HAP-1 (cell line): ENCODE measurements around the gene RMRP.
A peak's percentile ranks its signal among the peaks of the same experiment; 100 is the strongest.
"Not testable (repeated sequence)": the region's sequence is repeated elsewhere in the genome, so short reads cannot be mapped to it uniquely, and the experiment has no call there.

Experiments used
- DNase-seq, 2 experiments: peaks; one replicate each; pipeline ENCODE4 v3.0.0-alpha.2; 2016 to 2020; ENCODE audit warnings: low spot score in 2 of 2
- H3K27me3 ChIP-seq: fragments of 250-450 bp; sonication (Bioruptor Pico); 2 replicates; pipeline ENCODE4 v1.5.1; 2020; ENCODE audit warnings: low read depth, mild to moderate bottlenecking, moderate library complexity
- H3K36me3 ChIP-seq: fragments of 250-450 bp; sonication (Bioruptor Pico); replicated peaks from 2 replicates; pipeline ENCODE4 v1.5.1; 2020; ENCODE audit warnings: mild to moderate bottlenecking
- H3K4me1 ChIP-seq: fragments of 250-450 bp; sonication (Bioruptor Pico); 2 replicates; pipeline ENCODE4 v1.5.1; 2020; ENCODE audit warnings: mild to moderate bottlenecking
- H3K4me3 ChIP-seq: fragments of 250-450 bp; sonication (Bioruptor Pico); 2 replicates; pipeline ENCODE4 v1.5.1; 2020; ENCODE audit warnings: mild to moderate bottlenecking, moderate library complexity
- H3K9me3 ChIP-seq: fragments of 250-450 bp; sonication (Bioruptor Pico); 2 replicates; pipeline ENCODE4 v1.5.1; 2020; ENCODE audit warnings: mild to moderate bottlenecking, moderate library complexity
- in situ Hi-C: fragments of 300-500 bp; cut with MboI; formaldehyde crosslinking; loops from 3 replicates; pipeline ENCODE4 v1.14.3; 2020; ENCODE audit warnings: low sequenced_read_pairs, inconsistent platforms, mixed read lengths

Gene RMRP

DNA sequence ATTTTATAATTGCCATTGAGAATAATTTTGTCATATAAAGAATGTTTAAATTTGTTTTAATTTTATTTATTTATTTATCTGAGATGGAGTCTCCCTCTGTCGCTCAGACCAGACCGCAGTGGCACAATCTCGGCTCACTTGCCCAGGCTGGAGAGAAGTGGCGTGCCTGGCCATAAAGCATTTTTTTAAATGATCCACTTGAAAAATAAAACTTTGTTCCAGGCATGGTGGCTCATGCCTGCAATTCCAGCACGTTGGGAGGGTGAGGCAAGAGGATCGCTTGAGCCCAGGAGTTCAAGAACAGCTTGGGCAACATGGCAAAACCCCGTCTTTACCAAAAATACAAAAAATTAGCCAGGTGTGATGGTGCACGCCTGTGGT is 5.0 kb downstream of the RMRP start:
- in situ Hi-C loops: no loop called here

DNA sequence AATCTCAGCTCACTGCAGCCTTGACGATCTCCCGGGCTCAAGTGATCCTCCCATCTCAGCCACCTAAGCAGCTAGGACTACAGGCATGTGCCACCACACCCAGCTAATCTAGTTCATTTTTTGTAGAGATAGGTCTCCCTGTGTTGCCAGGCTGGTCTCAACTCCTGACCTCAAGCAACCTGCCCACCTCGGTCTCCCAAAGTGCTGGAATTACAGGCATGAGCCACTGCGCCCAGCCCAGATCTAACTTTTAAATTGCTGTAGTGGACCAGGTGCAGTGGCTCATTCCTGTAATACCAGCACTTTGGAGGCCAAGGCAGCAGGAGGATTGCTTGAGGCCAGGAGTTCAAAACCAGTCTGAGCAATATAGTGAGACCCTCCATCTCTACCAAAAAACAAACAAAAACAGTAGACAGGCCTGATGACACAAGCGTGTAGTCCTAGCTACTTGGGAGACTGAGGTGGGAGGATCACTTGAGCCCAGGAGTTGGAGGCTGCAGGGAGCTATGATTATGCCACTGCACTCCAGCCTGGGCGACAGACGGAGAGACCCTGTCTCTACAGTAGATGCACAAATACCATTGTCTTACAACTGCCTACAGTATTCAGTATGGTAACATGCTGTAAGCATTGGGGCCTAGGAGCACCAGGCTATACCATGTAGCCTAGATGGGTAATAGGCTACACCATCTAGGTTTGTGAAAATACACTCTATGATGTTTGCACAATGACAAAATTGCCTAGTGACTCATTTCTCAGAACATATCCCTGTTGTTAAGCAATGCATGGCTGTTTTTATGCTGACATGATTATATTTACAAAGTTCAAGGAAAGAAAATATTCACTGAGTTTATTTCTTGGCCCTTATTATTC is 5.6 kb downstream of the RMRP start:
- Histone ChIP-seq H3K9me3 (no peaks in the 10 kb centered on the region), H3K36me3 (no peaks in the 10 kb centered on the region), H3K4me1 (peaks cover 5% of the 10 kb centered on the region; the same call in 1 of the 2 replicates), H3K4me3 (no peak overlapping the region), H3K27me3 (no peaks in the 10 kb centered on the region)
- in situ Hi-C loops: no loop called here
- no peak for DNase-seq

More for the DNA sequence above, 5.0 kb downstream of the RMRP start:
- no peak for DNase-seq
- H3K4me3 ChIP-seq: no peak overlapping the region
- no peaks in the 10 kb centered on the region for H3K9me3 ChIP-seq
- H3K27me3 ChIP-seq: no peaks in the 10 kb centered on the region
- peaks cover 7% of the 10 kb centered on the region; the same call in 1 of the 2 replicates for H3K4me1 ChIP-seq
- H3K36me3 ChIP-seq: no peaks in the 10 kb centered on the region

DNA sequence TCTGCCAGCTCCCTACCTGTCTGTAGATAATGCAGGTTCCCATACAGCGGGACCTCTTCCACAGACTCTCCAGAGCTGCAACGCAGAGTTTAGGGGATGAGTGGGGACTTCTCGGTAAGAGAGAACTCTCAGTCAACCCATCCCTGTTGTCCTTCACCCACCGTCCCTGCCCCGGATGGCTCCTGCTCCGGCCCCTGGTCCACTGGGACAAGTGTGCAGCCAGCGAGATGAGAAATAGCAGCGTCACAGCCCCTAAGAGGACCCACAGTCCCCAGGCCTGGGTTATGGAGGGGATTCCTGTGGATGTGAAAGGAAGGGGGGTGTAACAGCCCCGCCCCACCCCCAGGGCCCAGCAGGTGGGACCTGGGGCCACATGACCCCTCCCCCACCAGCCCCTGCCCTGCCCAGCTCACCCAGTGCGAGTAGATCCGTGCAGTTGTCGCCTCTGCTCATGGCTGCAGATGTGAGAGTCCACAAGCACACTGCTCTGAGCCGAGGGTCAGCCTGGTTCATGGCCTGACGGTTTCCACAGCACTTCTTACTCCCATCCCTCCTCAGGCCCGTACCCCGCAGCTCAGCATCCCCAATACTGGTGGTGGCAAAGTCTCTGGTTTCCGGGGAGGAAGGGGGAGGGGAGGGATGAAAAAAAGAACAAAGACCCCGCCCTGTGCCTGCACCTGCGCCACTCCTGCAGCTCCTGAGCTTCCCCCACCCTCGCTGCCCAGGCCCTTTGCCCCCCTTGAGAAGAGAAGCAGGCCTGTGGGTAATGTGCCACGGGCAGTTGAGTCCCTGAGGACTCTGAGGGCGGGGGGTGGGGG is 7.3 kb downstream of the RMRP start, which contains the start of gene SIT1:
TSS of gene SIT1 (minus strand) at position 591 of the 818 bp plus-strand sequence. CDS start at position 513, 78 bp downstream.
- no peak for DNase-seq
- no peak within 1 kb of the TSS for H3K4me3 ChIP-seq
- H3K27me3 ChIP-seq: no peaks in the 10 kb centered on the region
- in situ Hi-C loops: no loop called here
- no peaks in the 10 kb centered on the region for H3K36me3 ChIP-seq
- no peaks in the 10 kb centered on the region for H3K9me3 ChIP-seq
- peaks cover 7% of the 10 kb centered on the region for H3K4me1 ChIP-seq

DNA sequence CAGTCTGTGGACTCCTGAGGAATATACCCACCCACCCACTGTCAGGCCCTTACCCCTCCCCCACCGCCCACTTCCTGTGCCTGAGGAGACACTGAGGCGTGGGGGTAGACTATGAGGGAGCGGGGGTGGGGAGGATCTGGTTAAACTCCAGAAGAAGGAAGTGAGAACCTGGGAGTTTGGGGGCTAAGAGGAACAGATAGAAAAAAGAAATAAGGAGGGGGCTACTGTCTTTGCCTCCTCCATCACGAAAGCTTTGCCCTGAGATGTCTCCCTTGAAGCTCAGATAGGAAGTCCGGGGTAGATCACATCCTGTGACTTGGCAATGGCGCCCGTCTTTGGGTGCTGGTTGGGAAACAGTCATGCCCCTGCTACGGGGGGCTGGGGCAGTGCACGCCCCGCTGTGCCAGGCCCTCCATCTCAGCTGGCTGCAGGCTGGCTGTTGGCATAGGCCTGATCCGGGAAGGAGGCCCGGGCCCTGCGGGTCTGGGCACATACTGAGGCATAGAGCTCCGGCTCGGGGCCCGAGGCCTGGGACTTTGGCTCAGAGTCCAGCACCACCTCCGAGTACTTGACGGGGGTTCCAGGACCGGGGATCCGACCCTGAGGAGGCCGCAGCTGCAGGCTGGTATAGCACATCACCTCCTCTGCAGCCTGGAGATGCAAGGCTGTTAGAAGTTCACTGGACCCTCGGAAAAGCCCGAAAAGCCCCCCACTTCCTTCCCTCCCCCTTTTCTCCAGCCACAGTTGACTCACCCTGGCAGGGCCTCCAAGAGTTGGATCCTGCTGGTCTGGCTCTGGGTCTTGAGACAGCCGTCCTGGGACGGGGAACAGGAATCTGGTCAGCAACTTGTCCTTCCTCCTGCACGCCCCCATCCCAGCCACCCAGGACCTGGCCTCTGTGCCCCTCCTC is 8.1 kb downstream of the RMRP start:
- H3K36me3 ChIP-seq: no peaks in the 10 kb centered on the region
- no peak overlapping the region for H3K4me3 ChIP-seq
- no peak for DNase-seq
- H3K4me1 ChIP-seq: peaks cover 9% of the 10 kb centered on the region
- H3K27me3 ChIP-seq: no peaks in the 10 kb centered on the region
- in situ Hi-C loops: no loop called here
- H3K9me3 ChIP-seq: no peaks in the 10 kb centered on the region

DNA sequence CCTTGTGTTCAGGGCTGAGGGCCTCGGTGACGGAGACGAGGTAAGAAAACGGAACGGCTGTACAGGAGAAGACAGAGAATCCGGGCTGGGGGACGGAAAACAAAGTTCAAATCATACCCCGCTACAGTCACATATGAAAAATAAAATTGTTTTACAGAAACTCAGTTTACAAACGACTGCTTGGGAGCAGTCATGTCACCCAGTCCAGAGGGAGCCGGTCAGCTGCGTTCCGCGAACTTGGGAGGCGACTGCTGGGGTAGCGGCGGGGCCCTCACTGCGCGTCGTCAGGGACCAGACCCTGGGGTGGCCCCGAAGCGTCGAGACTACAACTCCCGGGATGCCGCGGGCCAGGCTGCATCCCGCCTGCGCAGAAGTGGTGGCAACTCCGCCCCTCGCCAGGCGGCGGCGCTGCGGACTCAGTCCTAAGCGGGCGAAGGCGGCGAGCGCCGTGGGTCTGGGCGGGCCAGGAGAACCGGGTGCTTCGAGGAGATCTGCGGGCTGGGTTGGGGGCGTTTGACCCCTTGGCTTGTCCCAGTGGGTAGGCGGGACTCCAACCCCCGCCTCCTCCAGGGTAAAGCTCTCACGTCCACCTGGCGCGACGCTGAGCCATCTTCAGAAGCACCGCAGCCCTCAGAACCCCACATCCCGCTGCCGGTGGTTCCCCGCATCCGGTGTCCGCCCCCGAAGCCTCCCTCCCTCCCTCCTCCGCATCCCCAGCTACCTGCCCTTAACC is 11.1 kb downstream of the RMRP start:
- in situ Hi-C loops: no loop called here
- no peaks in the 10 kb centered on the region for H3K36me3 ChIP-seq
- peak; percentile 89 to 95 for DNase-seq
- peak overlapping the region; percentile 57 for H3K4me3 ChIP-seq
- H3K27me3 ChIP-seq: no peaks in the 10 kb centered on the region
- no peaks in the 10 kb centered on the region for H3K9me3 ChIP-seq
- H3K4me1 ChIP-seq: peaks cover 9% of the 10 kb centered on the region

DNA sequence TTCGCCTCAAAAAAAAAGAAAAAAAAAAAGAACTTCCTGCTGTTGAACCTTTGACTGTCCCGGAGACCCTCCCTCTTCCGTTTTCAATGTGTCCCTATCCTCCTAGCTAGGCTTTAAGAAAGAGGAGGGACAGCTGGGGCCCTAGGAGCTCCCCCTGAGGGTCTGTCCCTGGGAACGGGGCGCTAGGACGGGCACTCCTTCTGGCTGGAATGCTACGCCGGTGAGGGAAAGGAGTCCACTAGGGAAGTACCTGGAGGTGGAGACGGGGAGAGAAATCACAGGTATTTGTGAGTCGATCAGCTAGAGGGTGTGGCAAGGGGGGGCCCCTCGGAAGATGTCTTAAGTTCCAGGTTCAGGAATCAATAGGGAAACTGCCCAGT is 11.7 kb downstream of the RMRP start:
- Histone ChIP-seq H3K36me3 (no peaks in the 10 kb centered on the region), H3K27me3 (no peaks in the 10 kb centered on the region), H3K9me3 (no peaks in the 10 kb centered on the region), H3K4me1 (peaks cover 9% of the 10 kb centered on the region), H3K4me3 (peak overlapping the region; percentile 57)
- in situ Hi-C loops: no loop called here
- no peak for DNase-seq

DNA sequence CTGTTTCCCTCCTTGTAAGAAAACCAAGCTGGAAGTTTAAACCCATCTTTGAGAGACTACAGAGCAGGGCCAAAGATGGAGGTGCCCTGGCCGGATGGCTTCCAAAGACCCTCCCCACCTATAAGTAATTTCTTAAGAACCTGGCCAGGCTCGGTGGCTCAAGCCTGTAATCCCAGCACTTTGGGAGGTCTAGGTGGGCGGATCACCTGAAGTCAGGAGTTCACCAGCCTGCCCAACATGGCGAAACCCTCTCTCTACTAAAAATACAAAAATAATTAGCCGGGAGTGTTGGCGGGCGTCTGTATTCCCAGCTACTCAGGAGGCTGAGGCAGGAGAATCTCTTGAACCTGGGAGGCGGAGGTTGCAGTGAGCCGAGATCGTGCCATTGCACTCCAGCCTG is 12.1 kb downstream of the RMRP start:
- DNase-seq, H3K9me3 ChIP-seq, H3K4me1 ChIP-seq, H3K36me3 ChIP-seq, H3K27me3 ChIP-seq, in situ Hi-C loops: not testable (repeated sequence)
- H3K4me3 ChIP-seq: peak overlapping the region; percentile 57

DNA sequence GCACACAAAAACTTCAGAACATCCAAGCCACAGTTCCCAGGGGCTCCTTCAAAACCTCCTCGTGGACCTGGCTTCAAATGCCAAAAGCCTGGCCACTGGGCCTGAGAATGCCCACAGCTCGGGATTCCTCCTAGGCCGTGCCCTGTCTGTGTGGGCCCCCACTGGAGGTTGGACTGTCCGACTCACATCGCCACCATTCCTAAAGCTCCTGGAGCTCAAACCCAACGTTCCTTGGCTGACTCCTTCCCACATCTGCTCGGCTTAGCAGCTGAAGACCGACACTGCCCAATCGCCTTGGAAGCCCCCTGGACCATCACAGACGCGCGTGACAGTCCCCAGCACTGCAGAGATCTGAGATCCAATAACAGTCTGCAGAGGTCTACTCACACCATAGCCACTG is 14.8 kb downstream of the RMRP start:
- DNase-seq: no peak
- in situ Hi-C loops: no loop called here
- Histone ChIP-seq H3K27me3 (no peaks in the 10 kb centered on the region), H3K9me3 (no peaks in the 10 kb centered on the region), H3K36me3 (no peaks in the 10 kb centered on the region), H3K4me1 (peaks cover 9% of the 10 kb centered on the region), H3K4me3 (no peak overlapping the region)

DNA sequence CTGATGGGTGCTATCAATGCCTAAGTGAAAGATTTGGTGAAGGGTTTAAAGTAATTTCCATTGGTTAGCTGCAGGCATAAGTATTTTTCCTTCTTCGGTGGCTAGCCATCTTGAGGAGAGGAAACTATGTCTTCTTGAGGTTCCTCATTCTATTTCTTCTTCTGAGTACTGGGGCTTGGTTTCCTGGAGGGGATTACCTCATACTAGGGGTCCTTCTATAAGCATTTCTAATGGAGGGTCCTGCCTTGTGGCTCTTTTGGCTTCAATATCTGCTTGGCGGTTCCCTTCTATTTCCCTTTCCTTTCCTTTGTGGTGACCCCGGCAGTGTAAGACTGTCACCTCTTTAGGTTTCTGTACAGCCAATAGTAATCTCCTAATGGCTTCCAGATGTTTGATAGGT is 16.3 kb downstream of the RMRP start:
- H3K36me3 ChIP-seq, DNase-seq, in situ Hi-C loops, H3K4me1 ChIP-seq, H3K4me3 ChIP-seq, H3K27me3 ChIP-seq, H3K9me3 ChIP-seq: not testable (repeated sequence)

DNA sequence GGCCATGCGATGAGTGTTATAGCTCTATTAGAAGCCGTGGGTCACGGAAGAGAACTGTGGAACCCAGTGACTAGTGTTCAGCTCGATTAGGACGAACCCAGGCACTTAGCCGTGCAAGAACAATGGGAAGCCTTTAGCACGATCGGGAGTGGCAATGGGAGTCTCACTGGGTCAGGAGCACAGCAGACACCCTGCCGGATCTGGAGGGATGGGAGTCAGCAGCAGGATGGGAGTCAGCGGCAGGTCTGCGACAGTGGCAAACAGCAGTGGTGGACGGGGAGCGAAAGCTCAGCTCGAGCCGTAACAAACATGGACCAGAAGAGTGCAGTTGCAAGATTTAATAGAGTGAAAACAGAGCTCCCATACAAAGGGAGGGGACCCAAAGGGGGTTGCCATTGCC is 17.4 kb downstream of the RMRP start:
- H3K9me3 ChIP-seq, H3K27me3 ChIP-seq, H3K4me1 ChIP-seq, H3K36me3 ChIP-seq, H3K4me3 ChIP-seq, in situ Hi-C loops, DNase-seq: not testable (repeated sequence)

DNA sequence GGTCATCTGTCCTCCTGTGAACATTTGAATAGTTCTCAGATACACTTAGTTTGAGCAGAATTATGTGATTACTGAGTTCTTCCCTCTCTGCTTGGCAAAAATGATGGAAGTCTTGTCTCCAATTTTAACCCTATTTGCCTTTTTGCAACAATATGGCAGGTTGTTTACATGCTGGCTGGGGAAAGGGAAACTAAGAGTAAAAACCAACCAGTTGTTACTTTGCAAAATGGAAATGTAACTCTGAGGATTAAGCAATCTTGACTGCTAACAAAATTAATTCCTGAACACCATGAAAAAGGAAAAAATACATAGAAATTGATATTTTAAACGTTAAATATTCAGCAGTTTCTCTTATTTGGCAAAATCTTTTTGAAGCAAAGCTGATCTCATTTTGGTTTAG is 18.2 kb downstream of the RMRP start:
- Histone ChIP-seq H3K4me3 (no peak overlapping the region), H3K9me3 (no peaks in the 10 kb centered on the region), H3K27me3 (no peaks in the 10 kb centered on the region), H3K36me3 (no peaks in the 10 kb centered on the region), H3K4me1 (no peaks in the 10 kb centered on the region)
- no peak for DNase-seq
- in situ Hi-C loops: no loop called here

DNA sequence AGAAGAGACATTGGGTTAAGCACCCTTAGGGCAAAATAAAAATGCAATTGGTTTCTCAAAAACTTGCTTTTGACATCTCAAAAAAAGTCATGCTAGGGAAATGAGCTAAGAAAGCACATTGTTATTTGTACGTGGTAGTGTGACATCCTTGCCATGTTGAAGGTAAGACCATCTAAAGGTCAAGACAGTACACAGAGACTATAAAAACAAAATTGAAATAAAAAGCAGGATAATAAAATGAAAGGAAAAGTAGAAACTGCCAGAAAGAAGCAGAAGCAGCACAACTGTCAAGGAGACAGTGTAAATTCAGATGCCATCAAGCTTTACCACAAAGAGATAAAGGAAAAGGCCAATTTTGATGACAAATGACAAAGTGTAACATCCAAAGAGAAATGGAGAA is 18.6 kb downstream of the RMRP start:
- H3K9me3 ChIP-seq, in situ Hi-C loops, H3K4me1 ChIP-seq, H3K4me3 ChIP-seq, H3K36me3 ChIP-seq, H3K27me3 ChIP-seq, DNase-seq: not testable (repeated sequence)

DNA sequence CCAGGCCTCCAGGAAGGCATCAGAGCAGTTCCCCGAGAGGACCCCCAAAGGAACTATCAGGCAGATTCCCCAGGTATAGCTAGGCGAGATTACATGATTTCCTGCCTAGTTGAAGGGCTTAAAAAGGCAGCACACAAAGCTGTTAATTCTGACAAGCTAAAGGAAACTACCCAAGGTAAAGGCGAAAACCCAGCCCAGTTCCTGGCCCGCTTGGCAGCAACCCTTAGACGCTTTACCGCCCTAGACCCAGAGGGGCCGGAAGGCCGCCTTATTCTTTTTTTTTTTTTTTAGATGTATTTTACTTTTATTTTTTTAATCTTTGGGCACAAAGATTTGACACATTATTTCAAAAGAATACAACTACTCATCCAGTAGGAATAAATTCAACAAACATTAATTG is 19.1 kb downstream of the RMRP start:
- H3K27me3 ChIP-seq, H3K4me3 ChIP-seq, in situ Hi-C loops, H3K9me3 ChIP-seq, H3K36me3 ChIP-seq, H3K4me1 ChIP-seq, DNase-seq: not testable (repeated sequence)
